Motor neuron (in vitro differentiated cells): ENCODE data around the gene P3H3. TPM values are rescaled to one million over a fixed set of nuclear protein-coding genes. Genes with fewer than 3 reads are reported as not detected.

Experiments used
- ATAC-seq, 8 experiments: fragments of 200-7000 bp; cut with Tn5 transposase; replicated peaks in 6 of 8; 2 replicates each; pipeline ENCODE4 v1.8.0; 2021; ENCODE audit warnings: mild to moderate bottlenecking in 8 of 8, moderate library complexity in 8 of 8
- H3K27ac ChIP-seq, 2 donors: fragments of 250-450 bp; sonication (Bioruptor Pico); 2 replicates each; pipeline ENCODE4 v1.9.0; 2021; ENCODE audit warnings: antibody characterized with exemption in 2 of 2, mild to moderate bottlenecking in 2 of 2, moderate library complexity in 1 of 2
- H3K4me1 ChIP-seq, 2 donors: fragments of 250-450 bp; sonication (Bioruptor Pico); replicated peaks in 1 of 2; 2 replicates each; pipeline ENCODE4 v1.6.1; 2021; ENCODE audit warnings: antibody characterized with exemption in 2 of 2, mild to moderate bottlenecking in 2 of 2, moderate library complexity in 1 of 2
- H3K4me3 ChIP-seq, 5 donors: fragments of 250-450 bp; sonication (Bioruptor Pico); 2 replicates each; pipeline ENCODE4 v1.9.0; 2021; ENCODE audit warnings: antibody characterized with exemption in 5 of 5, mild to moderate bottlenecking in 5 of 5, moderate library complexity in 4 of 5
- WGBS, 10 experiments: fragments of 450-650 bp; shearing (Covaris generic); methylation state at CpG; one replicate each; pipeline ENCODE4 v1.0.0; 2022; 5-methylcytosine and 5-hydroxymethylcytosine counted together
- in situ Hi-C, 9 experiments: fragments of 400-800 bp; cut with MboI; loops; one replicate each; pipeline ENCODE4 v1.15.0; 2021; ENCODE audit warnings: low sequenced_read_pairs in 9 of 9, low pct_unique_long_range_greater_than_20kb in 2 of 9; ENCODE audit not compliant: unreplicated experiment in 9 of 9
- total RNA-seq, 8 experiments: library from RNA; unstranded; fragments of 300-600 nt; gene quantifications; 2 replicates each; pipeline versions ENCODE4 v1.2.3 to v1.2.4, GENCODE V29; 2022

P3H3 gene
- total RNA-seq, 8 experiments from 2014 or later, result 9.9 to 31.2 (median 17.8) TPM

DNA sequence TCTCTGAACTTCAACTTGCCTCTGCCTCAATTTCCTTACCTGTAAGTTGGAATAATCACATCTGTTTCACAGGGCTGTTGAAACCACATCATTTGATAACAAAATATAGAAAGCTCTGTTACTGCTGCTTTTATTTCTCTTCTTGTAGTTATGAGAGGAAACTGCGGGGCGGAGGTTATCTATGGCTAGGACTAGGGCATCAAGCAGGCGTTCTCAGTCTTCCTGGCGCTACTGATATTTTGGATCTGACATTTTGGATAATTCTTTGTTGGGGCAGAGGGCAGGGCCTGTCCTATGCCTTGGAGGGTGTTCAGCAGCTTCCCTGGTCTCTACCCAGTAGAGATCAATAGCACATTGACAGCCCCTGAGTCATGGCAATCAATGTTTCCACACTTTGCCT is 3.9 kb downstream of the P3H3 start:
- ATAC-seq, result no peak
- 91 to 100% (median 98%) methylated on average over 3 to 4 of the region's 4 CpGs; no CpG with 5 or more reads in 4 of the 10 experiments for WGBS, 10 experiments
- in situ Hi-C loops, result loop anchor here in 1 of 9 experiments (25.0 kb wide), 1 partner anchor 95 kb away; no protein-coding TSS in a partner anchor

DNA sequence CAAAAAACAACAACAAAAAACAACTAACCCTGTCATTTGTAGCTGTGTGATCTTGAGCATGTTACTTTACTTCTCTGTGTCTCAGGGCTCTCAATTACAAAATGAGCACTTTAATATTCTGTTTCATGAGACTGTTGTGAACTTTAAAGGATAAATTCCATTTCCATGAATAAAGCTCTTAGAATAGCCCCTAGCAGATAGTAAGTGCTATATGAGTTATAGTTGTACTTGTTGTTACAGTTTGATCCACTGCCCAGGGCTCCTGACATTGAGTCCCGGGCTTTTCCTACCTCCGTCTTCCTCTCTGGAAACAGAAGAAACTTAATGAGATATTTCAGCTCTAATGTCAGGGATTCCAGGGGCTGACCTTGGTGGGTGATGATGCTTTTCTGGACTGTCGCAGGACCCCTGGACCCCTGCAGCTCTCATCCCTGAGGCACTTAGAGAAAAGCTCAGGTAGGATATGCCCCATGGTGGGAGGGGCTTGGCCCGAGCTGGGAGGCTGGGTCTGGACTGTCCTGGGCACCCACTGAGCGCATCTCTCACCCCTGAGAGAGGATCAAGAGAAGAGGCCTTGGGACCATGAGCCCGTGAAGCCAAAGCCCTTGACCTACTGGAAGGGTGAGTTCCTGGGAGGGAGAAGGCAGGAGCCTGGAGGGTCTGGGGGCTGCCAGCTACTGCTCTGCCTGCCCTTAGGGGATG is 5.1 kb downstream of the P3H3 start:
- H3K4me1 ChIP-seq, result peaks cover 9% of the 10 kb centered on the region in 2 donors
- no peak overlapping the region for H3K27ac ChIP-seq
- in situ Hi-C loops, result loop anchor here in 1 of 9 experiments (25.0 kb wide), 1 partner anchor 96 kb away; no protein-coding TSS in a partner anchor
- H3K4me3 ChIP-seq, result no peak overlapping the region
- no peak for ATAC-seq
- WGBS, 10 experiments, result 60 to 100% (median 93%) methylated on average over 1 to 5 of the region's 6 CpGs; no CpG with 5 or more reads in 1 of the 10 experiments

More for the DNA sequence above, 3.9 kb downstream of the P3H3 start:
- Histone ChIP-seq H3K4me3 (no peak overlapping the region), H3K27ac (no peak overlapping the region), H3K4me1 (peaks cover 11 to 12% of the 10 kb centered on the region in 2 donors)

DNA sequence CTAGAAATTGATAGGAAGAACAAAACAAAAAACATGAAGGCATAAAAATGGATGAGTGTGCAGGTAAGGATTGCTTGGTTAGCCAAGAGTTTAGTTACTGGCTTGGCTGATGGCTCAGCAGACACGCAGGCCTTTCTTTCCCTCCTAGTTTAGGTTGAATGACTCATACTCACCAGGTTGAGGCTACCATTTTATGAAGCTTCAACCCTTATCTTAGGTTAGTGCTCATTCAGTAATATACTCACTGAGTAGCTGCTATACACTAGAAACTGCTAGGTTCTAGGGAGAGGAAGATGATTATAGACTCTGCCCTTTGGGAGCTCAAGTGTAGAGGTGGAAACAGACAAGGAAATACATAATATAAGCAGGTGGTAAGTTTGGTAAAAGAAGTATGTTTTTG is 6.0 kb downstream of the P3H3 start:
- no peak overlapping the region for H3K4me3 ChIP-seq
- H3K4me1 ChIP-seq, result peaks cover 13 to 14% of the 10 kb centered on the region in 2 donors
- no peak for ATAC-seq
- WGBS, 10 experiments, result 33 to 100% (median 94%) methylated on average over 1 of the region's 1 CpG; no CpG with 5 or more reads in 6 of the 10 experiments
- in situ Hi-C loops, result loop anchor here in 1 of 9 experiments (25.0 kb wide), 1 partner anchor 97 kb away; no protein-coding TSS in a partner anchor
- H3K27ac ChIP-seq, result no peak overlapping the region

DNA sequence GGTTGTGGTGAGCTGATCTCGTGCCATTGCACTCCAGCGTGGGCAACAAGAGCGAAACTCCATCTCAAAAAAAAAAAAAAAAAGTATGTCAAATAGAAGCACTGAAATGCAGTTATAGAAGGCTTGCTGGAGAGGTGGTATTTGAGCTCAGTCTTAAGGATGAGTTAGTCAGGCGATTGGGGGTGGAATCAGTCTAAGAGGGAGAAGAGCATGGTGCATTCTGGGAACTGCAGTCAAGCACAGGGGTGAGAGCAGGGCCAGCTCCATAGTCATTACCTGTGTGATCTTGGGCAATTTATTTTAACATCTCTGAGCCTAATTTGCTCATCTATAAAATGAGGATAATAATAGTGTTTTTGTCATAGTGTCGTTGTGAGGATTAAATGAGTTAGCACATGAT is 6.7 kb downstream of the P3H3 start:
- in situ Hi-C loops, result loop anchor here in 1 of 9 experiments (25.0 kb wide), 1 partner anchor 98 kb away; no protein-coding TSS in a partner anchor
- WGBS, 10 experiments, result 74 to 100% (median 86%) methylated on average over 1 to 5 of the region's 5 CpGs; no CpG with 5 or more reads in 3 of the 10 experiments
- Histone ChIP-seq H3K4me1 (peaks cover 19% of the 10 kb centered on the region in 2 donors), H3K4me3 (no peak overlapping the region), H3K27ac (no peak overlapping the region)
- ATAC-seq, result no peak

DNA sequence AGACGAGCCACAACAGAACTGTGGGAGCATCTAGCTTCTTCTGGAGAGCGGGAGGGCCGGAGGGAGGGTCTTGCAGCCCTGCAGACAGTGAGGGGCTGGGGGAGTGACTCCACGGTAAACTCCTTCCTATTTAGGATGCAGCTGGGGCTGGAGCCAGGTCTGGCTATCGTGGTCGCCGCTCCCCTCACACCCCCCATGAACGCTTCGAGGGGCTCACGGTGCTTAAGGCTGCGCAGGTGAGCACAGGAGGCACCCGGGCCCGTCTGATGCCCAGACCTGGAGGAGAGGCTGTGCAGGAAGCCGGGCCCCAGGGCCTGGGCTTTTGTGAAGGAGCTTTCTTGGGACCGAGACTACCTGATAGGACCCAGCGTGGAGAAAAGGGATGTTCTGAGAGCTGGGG is 8.6 kb downstream of the P3H3 start:
- Histone ChIP-seq H3K4me1 (peaks cover 20 to 28% of the 10 kb centered on the region in 2 donors), H3K4me3 (no peak overlapping the region), H3K27ac (no peak overlapping the region)
- 40 to 100% (median 87%) methylated on average over 1 to 3 of the region's 16 CpGs; no CpG with 5 or more reads in 7 of the 10 experiments for WGBS, 10 experiments
- ATAC-seq, result no peak
- in situ Hi-C loops, result loop anchor here in 1 of 9 experiments (25.0 kb wide), 1 partner anchor 100 kb away; no protein-coding TSS in a partner anchor

DNA sequence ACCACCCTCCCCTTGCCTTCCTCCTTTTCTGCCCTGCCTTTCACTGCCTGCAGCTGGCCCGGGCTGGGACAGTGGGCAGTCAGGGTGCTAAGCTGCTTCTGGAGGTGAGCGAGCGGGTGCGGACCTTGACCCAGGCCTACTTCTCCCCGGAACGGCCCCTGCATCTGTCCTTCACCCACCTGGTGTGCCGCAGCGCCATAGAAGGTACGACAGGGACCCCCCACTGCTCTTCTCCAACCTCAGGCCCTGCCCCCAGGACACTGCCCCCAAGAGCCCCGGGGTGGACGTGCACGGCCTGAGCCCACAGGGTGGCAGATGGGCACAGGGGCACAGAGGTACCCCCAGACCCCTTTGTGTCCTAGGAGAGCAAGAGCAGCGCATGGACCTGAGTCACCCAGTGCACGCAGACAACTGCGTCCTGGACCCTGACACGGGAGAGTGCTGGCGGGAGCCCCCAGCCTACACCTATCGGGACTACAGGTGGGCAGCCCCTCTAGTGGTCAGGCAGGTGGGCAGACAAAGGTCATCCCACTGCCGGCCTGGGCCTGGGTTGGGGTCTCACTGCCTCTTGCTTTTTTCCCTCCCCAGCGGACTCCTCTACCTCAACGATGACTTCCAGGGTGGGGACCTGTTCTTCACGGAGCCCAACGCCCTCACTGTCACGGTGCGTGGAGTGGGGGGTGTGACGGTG is 9.3 kb downstream of the P3H3 start:
- no peak for ATAC-seq
- peaks cover 20 to 28% of the 10 kb centered on the region in 2 donors for H3K4me1 ChIP-seq
- no peak overlapping the region for H3K4me3 ChIP-seq
- no peak overlapping the region for H3K27ac ChIP-seq
- in situ Hi-C loops, result loop anchor here in 1 of 9 experiments (25.0 kb wide), 1 partner anchor 100 kb away; no protein-coding TSS in a partner anchor
- WGBS, 10 experiments, result 94 to 100% methylated on average over 7 to 10 of the region's 26 CpGs; no CpG with 5 or more reads in 8 of the 10 experiments

DNA sequence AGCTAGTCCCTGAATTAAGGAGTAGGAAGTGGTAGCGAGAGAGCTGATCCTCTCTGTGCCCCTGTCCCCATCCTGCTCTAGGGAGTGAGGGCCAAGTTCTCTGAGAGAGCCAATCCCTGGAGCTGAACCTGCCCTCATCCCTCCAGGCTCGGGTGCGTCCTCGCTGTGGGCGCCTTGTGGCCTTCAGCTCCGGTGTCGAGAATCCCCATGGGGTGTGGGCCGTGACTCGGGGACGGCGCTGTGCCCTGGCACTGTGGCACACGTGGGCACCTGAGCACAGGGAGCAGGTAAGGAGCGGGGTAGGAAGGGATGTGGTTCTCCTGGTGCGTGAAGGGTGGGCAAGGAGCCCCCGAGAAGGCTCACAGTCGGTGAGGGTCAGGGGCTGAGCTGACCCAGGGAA is 10.6 kb downstream of the P3H3 start:
- no peak for ATAC-seq
- in situ Hi-C loops, result loop anchor here in 1 of 9 experiments (25.0 kb wide), 1 partner anchor 102 kb away; no protein-coding TSS in a partner anchor
- H3K4me3 ChIP-seq, result no peak overlapping the region
- WGBS, 10 experiments, result 80 to 100% (median 95%) methylated on average over 2 to 13 of the region's 16 CpGs; no CpG with 5 or more reads in 3 of the 10 experiments
- peak overlapping the region in 1 of 2 donors; percentile 76 for H3K27ac ChIP-seq
- peaks cover 20 to 28% of the 10 kb centered on the region in 2 donors for H3K4me1 ChIP-seq

DNA sequence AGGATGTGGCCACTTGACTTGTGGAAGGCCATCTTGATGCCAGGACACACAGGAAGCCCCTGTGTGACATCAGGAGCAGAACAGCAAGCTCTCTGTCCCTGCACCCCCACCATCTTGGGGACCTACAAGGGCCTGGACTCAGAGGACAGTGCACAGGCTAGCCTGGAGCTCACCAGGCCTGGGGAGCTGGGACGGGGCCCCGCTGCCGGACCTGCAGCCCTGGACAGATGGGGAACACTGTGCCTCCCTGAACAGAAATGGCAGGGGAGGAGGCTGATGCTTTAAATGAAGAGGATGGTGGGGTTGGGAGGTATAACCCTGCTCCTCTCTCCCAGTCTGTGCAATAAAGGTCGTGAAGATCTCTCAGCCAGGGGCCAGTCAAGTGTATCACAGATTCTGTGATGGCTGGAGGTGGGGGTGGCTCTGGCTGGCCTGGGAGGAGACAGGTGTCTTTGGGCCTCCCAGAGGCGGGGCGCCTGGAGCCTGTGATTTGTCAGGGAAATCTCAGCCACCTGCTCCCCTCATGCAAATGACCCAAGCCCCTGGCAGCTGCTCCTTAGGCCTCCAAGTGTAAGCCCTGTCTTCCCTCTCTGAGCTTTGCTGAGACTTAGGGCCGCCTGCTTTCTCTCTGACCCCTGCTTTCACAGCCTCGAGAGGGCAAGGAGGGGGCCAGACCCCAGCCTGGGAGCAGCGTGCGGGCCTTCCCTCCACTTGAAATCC is 11.4 kb downstream of the P3H3 start:
- H3K4me3 ChIP-seq, result no peak overlapping the region
- in situ Hi-C loops, result loop anchor here in 1 of 9 experiments (25.0 kb wide), 1 partner anchor 102 kb away; no protein-coding TSS in a partner anchor
- peaks cover 20 to 28% of the 10 kb centered on the region in 2 donors for H3K4me1 ChIP-seq
- ATAC-seq, result peak in 5 of 8 experiments; percentile 60 to 83 (median 81)
- 0 to 83% (median 50%) methylated on average over 2 to 3 of the region's 10 CpGs; no CpG with 5 or more reads in 5 of the 10 experiments for WGBS, 10 experiments
- peak overlapping the region; percentile 41 to 77 for H3K27ac ChIP-seq

DNA sequence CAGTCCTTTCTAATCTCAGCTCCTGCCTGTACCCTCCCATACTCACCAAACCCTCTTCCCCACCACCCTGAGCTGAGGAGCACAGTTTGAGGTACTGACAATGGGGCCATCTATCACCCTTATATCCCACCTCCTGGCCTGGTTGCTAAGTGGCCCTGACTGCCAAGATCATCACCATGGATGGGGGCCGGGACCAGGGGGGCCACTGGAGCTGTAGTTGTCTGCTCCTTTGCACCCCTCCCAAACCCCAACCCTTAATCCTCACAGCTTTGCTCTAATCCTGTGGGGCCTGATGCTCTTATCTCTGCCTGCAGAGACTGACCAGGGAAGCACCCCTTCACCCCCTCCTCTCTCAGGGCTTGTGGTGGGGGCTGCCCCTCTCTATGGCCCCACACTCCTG is 12.1 kb downstream of the P3H3 start:
- WGBS, 10 experiments, result no CpG with 5 or more reads among the region's 1 CpG
- peak in 5 of 8 experiments; percentile 46 to 56 (median 51) for ATAC-seq
- Histone ChIP-seq H3K4me1 (peaks cover 20 to 28% of the 10 kb centered on the region in 2 donors), H3K27ac (peak overlapping the region; percentile 41 to 77), H3K4me3 (no peak overlapping the region)
- in situ Hi-C loops, result loop anchor here in 1 of 9 experiments (25.0 kb wide), 1 partner anchor 103 kb away; no protein-coding TSS in a partner anchor

DNA sequence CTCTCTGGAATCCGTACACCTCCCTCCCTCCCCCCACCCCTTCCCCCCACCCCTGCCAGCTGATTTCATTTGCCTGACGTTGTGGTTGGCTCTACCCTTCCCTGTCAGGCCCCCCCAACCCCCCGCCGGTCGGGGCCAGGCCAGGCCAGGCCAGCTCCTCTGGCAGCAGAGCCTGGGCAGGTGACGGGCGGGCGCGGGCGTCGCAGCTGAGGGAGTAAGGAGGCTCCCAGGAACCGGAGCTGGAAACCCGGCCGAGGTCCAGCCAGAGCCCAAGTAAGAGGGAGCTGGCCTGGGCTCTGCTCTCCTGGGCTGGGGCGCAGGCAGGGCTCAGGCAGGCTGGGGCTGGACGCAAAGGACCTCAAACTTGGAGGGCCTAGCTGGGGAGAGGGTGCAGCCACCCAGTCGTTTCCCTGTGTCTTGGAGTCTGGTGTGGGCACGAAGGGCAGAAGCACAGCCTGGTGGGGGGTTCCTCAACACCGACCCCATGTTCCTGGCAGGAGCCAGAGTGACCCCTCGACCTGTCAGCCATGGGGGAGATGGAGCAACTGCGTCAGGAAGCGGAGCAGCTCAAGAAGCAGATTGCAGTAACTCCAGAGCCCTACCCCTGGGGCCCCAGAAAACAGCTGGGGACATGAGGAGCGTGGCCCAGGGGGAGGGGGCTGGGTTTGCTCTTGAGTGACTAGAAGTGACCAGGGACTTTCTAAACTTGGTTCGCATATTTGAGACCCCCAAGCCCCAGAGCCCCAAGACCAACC is 12.7 kb downstream of the P3H3 start, which contains the start of gene GNB3:
GNB3 (plus strand) TSS at position 165 of the 755 bp plus-strand sequence; CDS start at position 528, 363 bp downstream.
- H3K4me3 ChIP-seq, result no peak within 1 kb of the TSS
- H3K27ac ChIP-seq, result peak within 1 kb of the TSS; percentile 41 to 77
- in situ Hi-C loops, result loop anchor here in 1 of 9 experiments (25.0 kb wide), 1 partner anchor 104 kb away; no protein-coding TSS in a partner anchor
- peak in 5 of 8 experiments; percentile 11 to 28 (median 21) for ATAC-seq
- H3K4me1 ChIP-seq, result peaks cover 20 to 28% of the 10 kb centered on the region in 2 donors
- 80 to 100% (median 91%) methylated on average over 1 to 4 of the region's 24 CpGs; no CpG with 5 or more reads in 6 of the 10 experiments for WGBS, 10 experiments

DNA sequence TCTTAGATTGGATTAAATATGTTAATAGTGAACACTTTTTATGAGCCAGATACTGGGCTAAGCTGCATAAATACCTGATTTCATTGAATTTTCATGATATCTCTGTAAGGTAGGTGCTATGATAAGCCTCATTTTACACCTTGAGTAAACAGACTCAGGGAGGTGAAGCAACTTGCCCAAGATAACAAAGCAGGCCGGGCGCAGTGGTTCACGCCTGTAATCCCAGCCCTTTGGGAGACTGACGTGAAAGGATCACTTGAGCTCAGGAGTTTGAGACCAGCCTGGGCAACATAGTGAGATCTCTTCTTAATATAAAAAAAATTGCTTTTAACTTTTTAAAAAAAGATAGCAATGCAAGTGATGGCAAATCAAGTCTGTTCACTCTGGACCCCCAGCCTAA is 13.9 kb downstream of the P3H3 start:
- H3K4me3 ChIP-seq, result no peak overlapping the region
- ATAC-seq, result no peak
- in situ Hi-C loops, result loop anchor here in 1 of 9 experiments (25.0 kb wide), 1 partner anchor 105 kb away; no protein-coding TSS in a partner anchor
- WGBS, 10 experiments, result 80 to 100% (median 100%) methylated on average over 1 to 4 of the region's 4 CpGs; no CpG with 5 or more reads in 2 of the 10 experiments
- H3K27ac ChIP-seq, result no peak overlapping the region
- peaks cover 20 to 28% of the 10 kb centered on the region in 2 donors for H3K4me1 ChIP-seq
